Daoy (cell line): ENCODE results near the gene TAS1R3. TPM values are rescaled to one million over a fixed set of nuclear protein-coding genes. Genes with fewer than 3 reads are reported as not detected.
A peak's percentile ranks its signal among the peaks of the same experiment; 100 is the strongest.

Experiments
- DNase-seq: peaks from one replicate; pipeline ENCODE4 v3.0.0-alpha.2; 2015; ENCODE audit warnings: low read depth
- total RNA-seq: library from RNA; depleted of rRNA; stranded (reverse); fragments of >200 nt; shearing (Covaris generic); gene quantifications from 2 replicates; pipeline ENCODE4 v1.2.3, GENCODE V29; 2014

Gene TAS1R3
- total RNA-seq, 1 experiment from 2014 or later: under 0.01 TPM

- DNase-seq: no peak
These were observed 9.1 kb downstream of the TAS1R3 start for GRCh38 chr1:1340185-1340584.

- no peak for DNase-seq
These were observed 9.9 kb downstream of the TAS1R3 start for GRCh38 chr1:1340791-1341548.

GRCh38 chr1:1341549-1342021, 10.5 kb downstream of the TAS1R3 start:
- no peak for DNase-seq

GRCh38 chr1:1342061-1342562, 11.0 kb downstream of the TAS1R3 start:
- no peak for DNase-seq

GRCh38 chr1:1342584-1343115, 11.6 kb downstream of the TAS1R3 start:
- no peak for DNase-seq

- DNase-seq: no peak
These were observed 12.8 kb downstream of the TAS1R3 start for GRCh38 chr1:1343811-1344421.

- peak; percentile 93 for DNase-seq
These were observed 13.7 kb downstream of the TAS1R3 start for GRCh38 chr1:1344655-1345361.

GRCh38 chr1:1345384-1345783, 14.3 kb downstream of the TAS1R3 start:
- no peak for DNase-seq

- no peak for DNase-seq
These were observed 14.9 kb downstream of the TAS1R3 start for GRCh38 chr1:1345860-1346500.

- no peak for DNase-seq
These were observed 15.4 kb downstream of the TAS1R3 start for GRCh38 chr1:1346501-1346890.

GRCh38 chr1:1347026-1347595, 16.0 kb downstream of the TAS1R3 start:
- no peak for DNase-seq

- peak; percentile 56 for DNase-seq
These were observed 16.8 kb downstream of the TAS1R3 start for GRCh38 chr1:1347663-1348419.

GRCh38 chr1:1348420-1349255, 17.6 kb downstream of the TAS1R3 start:
- peak; percentile 54 for DNase-seq

GRCh38 chr1:1349256-1350012, 18.4 kb downstream of the TAS1R3 start, which contains the start of gene DVL1:
Gene DVL1, minus strand, starts transcription at chr1:1349418. Its CDS starts 353 bp downstream, at chr1:1349065.
- DNase-seq: peak; percentile 77

- no peak for DNase-seq
These were observed 20.7 kb downstream of the TAS1R3 start for GRCh38 chr1:1351511-1352427.

GRCh38 chr1:1352786-1353388, 21.8 kb downstream of the TAS1R3 start:
- no peak for DNase-seq
